GM20431 (cell line): ENCODE measurements around the gene KRTCAP3.
"Not testable (repeated sequence)": the region's sequence is repeated elsewhere in the genome, so short reads cannot be mapped to it uniquely, and the experiment has no call there.

ENCODE experiments used
- in situ Hi-C: fragments of 300-500 bp; cut with MseI, MboI; formaldehyde crosslinking; loops from one replicate; pipeline ENCODE4 v1.15.0; 2020; ENCODE audit warnings: low sequenced_read_pairs; ENCODE audit not compliant: unreplicated experiment

KRTCAP3 gene

GRCh38 chr2:27441958-27442919, at the start of gene KRTCAP3:
KRTCAP3 (plus strand) TSS chr2:27442381; CDS start chr2:27442413, 32 bp downstream.
- in situ Hi-C loops: no loop called here

GRCh38 chr2:27393225-27393624, 49.0 kb upstream of the KRTCAP3 start:
- in situ Hi-C loops: no loop called here

GRCh38 chr2:27398962-27399361, 43.2 kb upstream of the KRTCAP3 start:
- in situ Hi-C loops: no loop called here

GRCh38 chr2:27400348-27401135, 41.6 kb upstream of the KRTCAP3 start:
- in situ Hi-C loops: no loop called here

- in situ Hi-C loops: no loop called here
Observed at GRCh38 chr2:27407798-27408491, 34.2 kb upstream of the KRTCAP3 start.

- in situ Hi-C loops: no loop called here
Observed at GRCh38 chr2:27408601-27409320, 33.4 kb upstream of the KRTCAP3 start.

- in situ Hi-C loops: no loop called here
Observed at GRCh38 chr2:27409321-27410073, 32.7 kb upstream of the KRTCAP3 start, which contains the start of gene PPM1G. PPM1G (minus strand) TSS chr2:27409591; CDS start chr2:27409422, 169 bp downstream.

- in situ Hi-C loops: no loop called here
Observed at GRCh38 chr2:27412419-27413152, 29.6 kb upstream of the KRTCAP3 start.

- in situ Hi-C loops: no loop called here
Observed at GRCh38 chr2:27416151-27416550, 26.0 kb upstream of the KRTCAP3 start.

- in situ Hi-C loops: no loop called here
Observed at GRCh38 chr2:27420996-27421395, 21.2 kb upstream of the KRTCAP3 start.

- in situ Hi-C loops: no loop called here
Observed at GRCh38 chr2:27421660-27422250, 20.4 kb upstream of the KRTCAP3 start.

- in situ Hi-C loops: no loop called here
Observed at GRCh38 chr2:27422958-27423357, 19.2 kb upstream of the KRTCAP3 start.

- in situ Hi-C loops: not testable (repeated sequence)
Observed at GRCh38 chr2:27425039-27425438, 17.1 kb upstream of the KRTCAP3 start.

- in situ Hi-C loops: no loop called here
Observed at GRCh38 chr2:27427863-27428212, 14.3 kb upstream of the KRTCAP3 start.

GRCh38 chr2:27428213-27428977, 13.8 kb upstream of the KRTCAP3 start, which contains the start of gene NRBP1:
NRBP1 (plus strand) TSS chr2:27428631; CDS start chr2:27433274, 4,643 bp downstream.
- in situ Hi-C loops: no loop called here

GRCh38 chr2:27428978-27429541, 13.1 kb upstream of the KRTCAP3 start:
- in situ Hi-C loops: no loop called here

- in situ Hi-C loops: no loop called here
Observed at GRCh38 chr2:27431395-27431794, 10.8 kb upstream of the KRTCAP3 start.
